HTR-8/SVneo (cell line): Measurements from ENCODE around the gene RASA4B.
"Not testable (repeated sequence)": the region's sequence is repeated elsewhere in the genome, so short reads cannot be mapped to it uniquely, and the experiment has no call there.

Experiments used
- DNase-seq: peaks from one replicate; pipeline ENCODE4 v3.0.0; 2011; ENCODE audit warnings: low spot score, mixed read lengths; ENCODE audit not compliant: insufficient read length
- FAIRE-seq: peaks from 2 replicates; lab custom pipeline; 2011; peaks lifted over from hg19 to GRCh38; lab: Jason Lieb, UNC

RASA4B gene

GRCh38 chr7:102478314-102479208, 39.0 kb downstream of the RASA4B start, which contains the start of gene POLR2J:
TSS of gene POLR2J (minus strand) at chr7:102478922. CDS start at chr7:102478860, 62 bp downstream.
- not testable (repeated sequence) for DNase-seq, FAIRE-seq

- not testable (repeated sequence) for FAIRE-seq, DNase-seq
Measured at GRCh38 chr7:102474736-102475435, 42.7 kb downstream of the RASA4B start.

DNA sequence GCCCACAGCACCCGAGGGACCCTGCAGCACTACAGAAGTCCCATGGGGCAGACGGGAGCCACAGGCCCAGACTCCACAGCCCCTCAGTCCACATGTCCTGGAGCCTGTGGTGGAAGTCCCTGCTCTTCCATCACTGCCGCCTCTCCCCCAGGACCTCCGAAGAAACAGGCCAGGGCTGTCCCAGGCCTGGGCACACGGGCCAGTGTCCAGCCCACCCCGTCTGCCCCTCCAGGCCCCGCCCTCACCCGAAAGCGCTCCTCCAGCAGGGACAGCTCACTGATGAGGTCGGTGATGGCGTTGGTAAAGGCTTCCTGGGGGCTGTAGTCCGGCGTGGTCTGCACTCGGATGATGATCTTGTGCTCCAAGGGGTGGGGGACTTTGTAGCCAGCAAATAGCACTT, 43.5 kb downstream of the RASA4B start:
- not testable (repeated sequence) for FAIRE-seq

GRCh38 chr7:102473271-102473991, 44.1 kb downstream of the RASA4B start:
- DNase-seq (no peak), FAIRE-seq (no peak)

More for the DNA sequence above, 43.5 kb downstream of the RASA4B start:
- DNase-seq = not testable (repeated sequence)

DNA sequence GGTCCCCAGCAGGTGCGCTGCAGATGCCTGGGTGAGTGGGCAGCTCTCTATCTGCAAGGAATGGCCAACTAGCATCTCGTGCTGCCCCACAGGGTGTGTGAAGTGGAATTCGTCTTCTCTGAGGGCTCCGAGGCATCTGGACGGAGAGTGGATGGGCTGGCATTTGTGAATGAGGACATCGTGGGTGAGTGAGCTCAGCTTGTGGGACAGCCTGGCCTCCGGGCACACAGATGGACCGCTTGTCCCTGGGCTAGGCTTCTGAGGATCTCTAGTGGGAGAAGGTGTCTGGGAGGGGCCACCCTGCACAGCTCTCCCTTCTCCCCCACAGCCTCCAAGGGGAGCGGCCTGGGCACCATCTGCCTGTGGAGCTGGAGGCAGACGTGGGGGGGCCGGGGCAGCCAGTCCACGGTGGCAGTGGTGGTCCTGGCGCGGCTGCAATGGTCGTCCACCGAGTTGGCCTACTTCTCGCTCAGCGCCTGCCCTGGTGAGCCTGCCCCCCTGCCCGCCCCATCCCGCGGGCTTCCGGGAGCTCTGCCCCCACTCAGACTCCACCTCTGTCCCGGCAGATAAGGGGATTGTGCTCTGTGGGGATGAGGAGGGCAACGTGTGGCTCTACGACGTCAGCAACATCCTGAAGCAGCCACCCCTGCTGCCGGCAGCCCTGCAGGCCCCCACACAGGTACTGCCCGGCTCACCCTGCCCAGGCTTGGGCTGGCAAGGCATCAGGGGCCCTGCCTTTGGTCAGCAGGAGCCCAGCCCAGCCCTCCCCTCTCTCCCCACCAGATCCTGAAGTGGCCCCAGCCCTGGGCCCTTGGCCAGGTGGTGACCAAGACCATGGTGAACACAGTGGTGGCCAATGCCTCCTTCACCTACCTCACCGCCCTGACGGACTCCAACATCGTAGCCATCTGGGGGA, 45.2 kb downstream of the RASA4B start:
- no peak for FAIRE-seq
- DNase-seq = no peak

GRCh38 chr7:102471791-102472125, 45.8 kb downstream of the RASA4B start:
- FAIRE-seq = no peak
- no peak for DNase-seq

DNA sequence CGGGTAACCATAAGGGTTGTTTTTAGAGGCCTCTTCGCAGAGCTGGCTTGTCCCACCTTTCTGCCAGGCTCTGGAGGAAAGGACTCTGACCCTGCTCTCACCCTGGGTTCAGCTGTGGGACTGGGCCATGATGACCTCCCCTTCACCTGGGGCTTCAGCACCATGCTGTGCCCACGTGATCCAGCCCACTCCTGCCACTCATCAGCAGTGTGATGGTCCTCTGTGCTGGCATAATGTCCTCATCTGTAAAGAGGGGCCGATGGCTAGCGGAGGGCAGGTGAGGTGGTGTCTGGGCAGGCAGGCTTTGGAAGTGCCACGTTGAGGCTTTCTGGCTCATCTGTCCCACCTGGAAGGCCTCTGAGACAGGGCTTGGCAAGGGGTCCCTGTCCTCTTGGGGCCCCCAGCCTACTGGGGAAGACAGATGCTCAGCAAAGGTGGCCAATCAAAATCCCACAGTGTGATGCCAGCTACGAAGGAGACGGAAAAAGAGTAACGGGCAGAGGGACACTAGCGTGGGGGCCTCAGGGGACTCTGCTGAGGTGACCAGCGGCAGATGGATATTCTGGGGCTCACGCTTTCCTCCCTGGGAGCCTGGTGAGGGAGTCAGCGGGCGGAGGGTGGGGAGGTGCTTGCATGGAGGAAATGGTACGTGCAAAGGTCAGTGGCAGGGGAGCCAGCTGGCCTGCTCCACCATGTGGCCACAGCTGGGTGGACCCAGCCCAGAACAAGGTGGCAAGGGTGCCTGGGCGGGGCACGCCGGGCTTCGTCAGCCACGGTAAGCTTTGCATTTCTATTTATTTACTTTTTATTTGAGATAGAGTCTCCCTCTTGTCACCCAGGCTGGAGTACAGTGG, 47.4 kb downstream of the RASA4B start:
- FAIRE-seq (no peak), DNase-seq (no peak)

DNA sequence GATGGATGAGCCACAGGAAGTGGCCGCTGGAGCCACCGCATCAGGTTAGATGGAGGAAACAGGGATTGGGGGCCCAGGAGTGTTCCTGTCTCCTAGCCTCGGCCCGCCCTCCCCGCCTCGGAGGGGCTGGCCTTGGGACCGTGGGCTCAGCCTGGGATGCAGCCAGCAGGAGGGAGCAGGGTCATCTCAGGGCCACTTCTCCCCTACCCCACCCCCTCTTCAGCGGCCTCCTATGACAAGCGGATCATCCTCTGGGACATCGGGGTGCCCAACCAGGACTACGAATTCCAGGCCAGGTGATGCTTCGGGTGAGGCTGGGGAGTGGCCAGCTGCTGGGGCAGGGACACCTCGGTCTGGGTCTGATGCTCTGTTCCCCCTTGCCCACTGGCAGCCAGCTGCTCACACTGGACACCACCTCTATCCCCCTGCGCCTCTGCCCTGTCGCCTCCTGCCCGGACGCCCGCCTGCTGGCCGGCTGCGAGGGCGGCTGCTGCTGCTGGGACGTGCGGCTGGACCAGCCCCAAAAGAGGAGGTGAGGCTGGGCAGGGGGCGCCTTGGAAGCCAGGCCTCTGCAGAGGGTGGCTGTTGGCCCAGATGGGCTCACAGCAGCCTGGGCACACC, 48.1 kb downstream of the RASA4B start:
- DNase-seq = no peak
- FAIRE-seq = no peak

DNA sequence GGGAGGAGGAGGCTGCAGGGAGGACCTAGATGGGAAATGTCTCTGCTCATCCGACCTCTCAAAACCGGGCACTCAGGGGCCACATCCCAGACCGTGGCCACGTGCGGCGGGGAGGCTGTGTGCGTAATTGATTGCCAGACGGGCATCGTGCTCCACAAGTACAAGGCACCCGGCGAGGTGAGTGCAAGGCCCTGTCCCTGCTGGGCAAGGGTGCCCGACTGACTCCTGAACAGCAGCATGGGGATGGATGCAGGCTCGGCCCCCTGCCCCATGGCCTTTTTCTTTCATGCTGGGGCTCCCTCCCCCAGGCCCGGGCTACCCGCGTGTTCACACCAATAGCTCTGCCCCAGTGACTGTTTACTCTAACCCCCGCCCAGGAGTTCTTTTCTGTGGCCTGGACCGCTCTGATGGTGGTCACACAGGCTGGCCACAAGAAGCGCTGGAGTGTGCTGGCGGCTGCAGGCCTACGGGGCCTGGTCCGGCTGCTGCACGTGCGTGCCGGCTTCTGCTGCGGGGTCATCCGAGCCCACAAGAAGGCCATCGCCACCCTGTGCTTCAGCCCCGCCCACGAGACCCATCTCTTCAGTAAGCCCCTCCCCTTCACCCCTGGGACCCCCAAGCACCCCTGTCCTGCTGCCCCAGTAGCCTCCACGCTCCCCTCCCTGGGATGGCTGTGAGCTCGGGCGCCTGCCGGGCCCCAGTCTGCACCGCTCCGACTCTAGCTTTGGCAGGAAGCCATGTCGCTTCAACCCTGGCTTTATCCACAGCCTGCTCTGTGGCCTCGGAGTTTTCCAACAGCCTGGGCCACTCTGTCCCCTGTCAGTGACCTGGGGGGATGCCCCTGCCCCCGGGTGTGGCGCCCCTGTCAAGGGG, 48.9 kb downstream of the RASA4B start:
- FAIRE-seq (no peak), DNase-seq (no peak)

DNA sequence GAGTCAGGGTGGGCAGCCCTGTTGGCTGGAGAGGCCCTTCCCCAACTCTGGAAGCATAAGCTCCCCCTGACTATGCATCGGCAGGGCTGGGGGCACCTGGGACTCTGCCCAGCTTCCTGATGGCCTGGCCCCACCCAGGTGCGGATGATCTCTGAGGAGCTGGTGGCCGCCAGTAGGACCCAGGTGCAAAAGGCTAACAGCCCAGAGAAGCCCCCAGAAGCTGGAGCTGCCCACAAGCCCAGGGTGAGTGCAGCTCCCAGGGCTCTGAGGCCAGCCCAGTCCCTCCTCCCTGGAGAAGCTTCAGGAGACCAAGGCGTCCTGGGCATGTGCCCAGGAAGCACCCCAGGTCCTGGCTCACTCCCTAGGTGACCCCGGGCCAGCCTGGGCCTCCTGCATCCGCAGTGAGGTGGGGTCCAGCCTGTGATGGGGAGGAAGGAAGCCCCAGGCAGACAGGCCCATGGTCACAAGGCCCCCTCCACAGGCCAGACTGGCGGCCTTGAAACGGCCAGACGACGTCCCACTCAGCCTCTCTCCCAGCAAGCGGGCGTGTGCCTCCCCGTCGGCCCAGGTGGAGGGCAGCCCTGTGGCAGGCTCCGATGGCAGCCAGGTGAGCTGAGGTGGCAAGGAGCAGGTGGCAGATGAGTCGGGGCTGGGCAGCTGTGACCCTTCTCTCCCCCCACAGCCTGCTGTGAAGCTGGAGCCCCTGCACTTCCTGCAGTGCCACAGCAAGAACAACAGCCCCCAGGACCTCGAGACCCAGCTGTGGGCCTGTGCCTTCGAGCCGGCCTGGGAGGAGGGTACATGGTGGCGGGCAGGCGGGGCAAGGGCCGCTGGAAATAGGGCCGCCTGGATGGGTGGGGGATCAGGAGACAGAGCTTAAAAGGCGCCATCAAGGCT, 49.7 kb downstream of the RASA4B start:
- FAIRE-seq = no peak
- no peak for DNase-seq

GRCh38 chr7:102466097-102466496, 51.5 kb downstream of the RASA4B start:
- FAIRE-seq (no peak), DNase-seq (no peak)

GRCh38 chr7:102464577-102465280, 52.8 kb downstream of the RASA4B start, which contains the start of the genes ALKBH4 and LRWD1:
TSS of gene ALKBH4 (minus strand) at chr7:102464863. CDS start at chr7:102464836, 27 bp downstream.
TSS of gene LRWD1 (plus strand) at chr7:102464984. CDS start at chr7:102465081, 97 bp downstream.
- DNase-seq (peak; percentile 92), FAIRE-seq (peak; percentile 89)

GRCh38 chr7:102463841-102464576, 53.6 kb downstream of the RASA4B start:
- DNase-seq (no peak), FAIRE-seq (no peak)

DNA sequence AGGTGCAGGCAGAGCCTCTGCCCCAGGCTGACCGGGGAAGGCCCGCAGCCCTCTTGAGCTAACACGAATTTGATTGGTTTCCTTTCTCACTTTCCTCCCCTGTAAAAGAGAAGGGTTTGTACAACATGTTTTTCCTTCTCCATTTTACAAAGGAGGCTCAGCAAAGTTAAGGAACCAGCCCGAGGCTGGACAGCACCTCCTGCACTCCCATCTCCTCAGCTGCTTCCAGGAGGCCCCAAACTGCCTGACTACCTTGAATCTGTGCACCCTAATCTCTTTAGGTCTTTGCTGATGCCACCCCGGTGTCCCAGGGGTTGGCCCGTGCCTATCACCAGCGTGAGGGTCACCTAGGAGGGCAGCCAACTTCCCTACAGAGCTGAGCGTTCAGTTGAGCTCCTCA, 57.1 kb downstream of the RASA4B start:
- FAIRE-seq (no peak), DNase-seq (no peak)
